Inflammatory macrophage treated with lipopolysaccharide for 4 hours (primary cell): ENCODE measurements around the gene KCNQ1.
"Not testable (repeated sequence)": the region's sequence is repeated elsewhere in the genome, so short reads cannot be mapped to it uniquely, and the experiment has no call there.

Experiments
- DNase-seq: peaks from one replicate; pipeline ENCODE4 v3.0.0-alpha.2; 2020

Gene KCNQ1

DNA sequence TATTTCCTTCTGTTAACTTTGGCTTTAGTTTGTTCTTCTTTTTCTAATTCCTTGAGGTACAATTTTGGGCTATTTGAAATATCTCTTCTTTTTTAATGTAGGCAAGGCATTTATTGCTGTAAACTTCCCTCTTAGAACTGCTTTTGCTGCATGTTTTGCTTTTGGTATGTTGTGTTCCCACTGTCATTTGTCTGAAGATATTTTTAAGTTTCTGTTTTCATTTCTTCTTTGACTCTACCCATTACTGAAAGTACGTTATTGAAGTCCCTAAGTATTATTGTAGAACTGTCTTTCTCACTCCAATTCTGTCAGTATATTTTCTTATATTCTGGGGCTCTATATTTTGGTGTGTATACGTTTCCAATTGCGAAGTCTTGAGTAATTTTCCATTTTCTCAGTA lies 177.1 kb downstream of the KCNQ1 start:
- peak; percentile 76 for DNase-seq

DNA sequence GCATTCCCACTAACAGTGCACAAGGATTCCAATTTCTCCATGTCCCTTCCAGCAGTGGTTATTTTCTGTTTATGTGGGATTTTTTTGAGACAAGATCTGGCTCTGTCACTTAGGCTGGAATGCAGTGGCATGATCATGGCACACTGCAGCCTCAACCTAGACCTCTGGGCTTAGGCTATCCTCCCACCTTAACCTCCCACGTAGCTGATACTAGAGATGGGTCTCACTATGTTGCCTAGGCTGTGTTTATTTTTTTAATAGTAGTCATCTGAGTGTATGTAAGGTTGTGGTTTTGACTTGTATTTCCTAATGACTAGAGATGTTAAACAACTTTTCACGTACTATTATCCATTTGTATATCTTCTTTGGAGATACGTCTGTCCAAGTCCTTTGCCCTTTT lies 180.4 kb downstream of the KCNQ1 start:
- DNase-seq = no peak

DNA sequence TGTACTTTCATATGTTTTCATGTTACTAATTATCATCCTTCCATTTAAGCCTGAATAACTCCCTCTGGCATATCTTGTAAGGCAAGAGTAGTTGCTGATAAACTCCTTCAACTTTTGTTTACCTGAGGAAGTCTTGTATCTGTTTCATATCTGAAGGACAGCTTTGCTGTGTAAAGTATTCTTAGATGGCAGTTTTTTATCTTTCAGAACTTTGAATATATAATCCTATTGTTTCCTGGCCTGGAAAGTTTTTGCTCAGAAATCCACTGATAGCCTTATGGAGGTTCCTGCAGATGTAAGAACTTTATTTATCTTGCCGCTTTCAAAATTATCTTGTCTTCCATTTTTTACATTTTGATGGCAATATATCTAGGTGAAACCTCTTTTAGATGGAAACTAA lies 185.9 kb downstream of the KCNQ1 start:
- DNase-seq = no peak

DNA sequence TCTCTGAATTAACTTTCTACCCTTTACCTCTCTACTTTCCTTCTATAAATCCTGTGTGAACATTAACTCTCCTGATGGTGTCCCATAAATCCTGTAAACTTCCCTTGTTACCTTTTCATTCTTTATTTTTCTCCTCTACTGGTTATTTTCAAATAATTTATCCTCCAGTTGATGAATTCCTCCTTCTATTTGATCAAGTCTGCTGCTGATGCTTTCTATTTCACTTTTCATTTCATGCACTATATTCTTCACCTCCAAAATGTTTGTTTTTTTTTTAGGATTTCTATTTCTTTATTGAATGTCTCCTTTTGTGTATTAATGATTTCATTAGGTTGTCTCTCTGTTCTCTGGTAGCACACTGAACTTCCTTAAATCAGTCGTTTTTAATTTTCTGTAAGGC lies 186.4 kb downstream of the KCNQ1 start:
- DNase-seq = no peak

DNA sequence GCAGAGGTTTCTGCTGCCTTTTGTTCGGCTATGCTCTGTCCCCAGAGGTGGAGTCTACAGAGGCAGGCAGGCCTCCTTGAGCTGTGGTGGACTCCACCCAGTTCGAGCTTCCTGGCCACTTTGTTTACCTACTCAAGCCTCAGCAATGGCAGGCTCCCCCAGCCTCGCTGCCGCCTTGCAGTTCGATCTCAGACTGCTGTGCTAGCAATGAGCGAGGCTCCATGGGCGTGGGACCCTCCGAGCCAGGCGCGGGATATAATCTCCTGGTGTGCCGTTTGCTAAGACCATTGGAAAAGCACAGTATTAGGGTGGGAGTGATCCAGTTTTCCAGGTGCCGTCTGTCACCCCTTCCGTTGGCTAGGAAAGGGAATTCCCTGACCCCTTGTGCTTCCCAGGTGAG lies 195.0 kb downstream of the KCNQ1 start:
- not testable (repeated sequence) for DNase-seq

DNA sequence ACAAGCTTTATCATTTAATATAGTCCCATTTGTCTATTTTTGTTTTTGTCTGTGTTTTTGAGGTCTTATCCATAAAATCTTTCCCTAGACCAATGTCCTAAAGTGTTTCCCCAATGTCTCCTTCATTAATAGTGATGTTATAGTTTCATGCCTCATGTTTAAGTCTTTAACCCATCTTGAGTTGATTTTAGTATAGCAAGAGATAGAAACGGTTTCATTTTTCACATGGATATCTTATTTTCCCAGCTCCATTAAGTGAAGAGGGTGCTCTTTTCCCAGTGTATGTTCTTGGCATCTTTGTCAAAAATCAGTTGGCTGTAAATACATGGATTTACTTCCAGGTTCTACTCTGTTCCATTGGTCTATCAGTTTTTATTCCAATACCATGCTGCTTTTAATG lies 196.8 kb downstream of the KCNQ1 start:
- no peak for DNase-seq

DNA sequence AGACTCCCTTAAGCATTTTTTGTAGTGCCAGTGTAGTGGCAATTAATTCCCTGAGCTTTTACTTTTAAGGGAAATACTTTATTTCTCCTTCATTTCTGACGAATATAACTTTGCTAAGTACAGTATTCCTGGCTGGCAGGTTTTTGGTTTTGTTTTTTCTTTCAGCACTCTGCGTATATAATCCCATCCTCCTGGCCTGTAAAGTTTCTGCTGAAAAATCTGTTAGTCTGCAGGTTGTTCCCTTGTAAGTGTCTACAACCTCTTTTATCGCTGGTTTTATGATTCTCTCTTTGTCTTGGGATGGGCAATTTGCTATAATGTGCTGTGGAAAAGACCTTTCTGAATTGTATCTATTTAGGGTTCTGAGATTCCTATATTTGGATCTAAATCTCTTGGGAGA lies 198.9 kb downstream of the KCNQ1 start:
- DNase-seq = no peak

DNA sequence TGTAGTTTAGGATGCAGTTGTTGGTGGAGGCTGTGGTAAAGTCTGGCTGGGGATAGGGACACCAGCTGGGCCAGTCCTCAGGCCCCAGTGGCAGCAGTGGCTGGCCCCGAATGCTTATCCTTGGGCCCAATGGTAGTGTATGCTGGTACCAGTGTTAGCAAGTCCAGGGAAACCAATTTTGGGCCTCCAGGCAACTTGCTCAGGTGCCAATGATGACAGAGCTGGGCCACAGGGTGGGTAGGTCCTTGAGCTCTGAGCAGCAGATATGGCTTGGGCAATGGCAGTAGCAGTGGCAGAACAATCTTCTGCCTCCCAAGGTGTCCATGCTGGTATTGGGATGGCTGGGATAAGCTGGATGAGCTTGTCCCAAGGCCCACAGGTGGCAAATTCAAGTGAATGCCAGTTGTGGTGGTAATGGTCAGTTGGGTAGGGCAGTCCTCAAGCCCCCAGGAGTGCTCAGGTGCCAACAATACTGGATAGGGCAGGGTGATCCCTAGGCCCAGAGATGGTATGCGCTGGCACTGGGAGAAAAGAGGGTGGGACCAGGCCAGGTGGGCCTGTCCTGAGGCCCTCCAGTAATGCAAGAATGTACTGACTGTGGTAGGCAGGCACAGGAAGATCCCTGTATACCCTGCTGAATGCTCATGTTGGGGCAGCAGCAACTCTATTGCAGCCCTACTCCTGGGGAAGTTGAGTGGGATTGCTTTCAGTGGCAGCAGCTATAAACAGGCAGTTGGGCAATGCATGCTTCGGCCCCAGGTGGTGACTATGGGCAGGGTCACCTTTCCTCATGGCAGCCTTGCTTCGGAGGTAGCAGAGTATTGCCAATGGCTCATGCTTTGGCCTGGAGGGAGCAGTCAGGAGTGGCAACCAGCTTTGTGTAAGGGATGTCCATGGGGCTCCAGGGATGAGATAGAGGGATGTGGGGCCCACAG lies 200.3 kb downstream of the KCNQ1 start:
- no peak for DNase-seq

DNA sequence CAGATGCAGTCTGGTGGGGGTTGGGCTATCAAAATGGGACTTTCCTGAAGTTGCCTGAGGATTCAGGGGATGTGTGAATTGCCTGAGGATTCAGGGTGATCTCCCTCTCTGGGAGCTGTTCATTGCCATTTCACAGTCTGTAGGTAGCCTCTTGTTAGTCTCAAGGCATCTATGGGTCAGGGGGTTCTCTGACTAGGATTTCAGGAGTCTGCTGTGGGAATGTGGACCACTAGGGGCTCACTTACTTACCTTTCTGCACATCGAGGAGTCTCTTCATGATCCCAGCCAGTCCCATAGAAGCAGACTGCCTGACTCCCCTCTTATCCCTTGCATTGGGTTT lies 200.9 kb downstream of the KCNQ1 start:
- no peak for DNase-seq

DNA sequence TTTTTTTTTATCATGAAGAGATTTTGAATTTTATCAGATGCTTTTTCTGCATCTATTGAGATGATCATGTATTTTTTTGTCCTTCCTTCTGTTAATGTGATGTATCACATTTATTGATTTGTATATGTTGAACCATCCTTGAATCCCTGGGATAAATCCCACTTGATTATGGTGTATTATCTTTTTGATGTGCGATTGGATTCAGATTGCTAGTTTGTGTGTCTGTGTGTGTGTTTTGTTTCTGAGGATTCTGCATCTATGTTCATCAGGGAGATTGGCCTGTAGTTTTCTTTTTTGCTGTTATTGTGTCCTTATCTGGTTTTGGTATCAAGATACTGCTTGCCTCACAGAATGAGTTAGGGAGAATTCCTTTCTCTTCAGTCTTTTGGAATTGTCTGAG lies 202.4 kb downstream of the KCNQ1 start:
- no peak for DNase-seq

DNA sequence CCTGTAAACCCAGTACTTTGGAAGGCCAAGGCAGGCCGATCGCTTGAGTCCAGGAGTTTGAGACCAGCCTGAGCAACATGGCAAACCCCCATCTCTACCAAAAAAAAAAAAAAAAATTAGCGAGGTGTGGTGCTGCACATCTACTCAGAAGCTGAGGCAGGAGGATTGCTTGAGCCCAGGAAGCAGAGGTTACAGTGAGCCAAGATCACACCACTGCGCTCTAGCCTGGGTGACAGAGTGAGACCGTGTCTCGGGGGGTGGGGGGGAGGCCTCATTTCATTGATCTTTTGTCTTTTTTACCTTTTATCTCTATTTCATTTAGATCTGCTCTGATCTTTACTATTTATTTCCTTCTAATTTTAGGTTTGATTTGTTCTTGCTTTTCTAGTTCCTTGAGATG lies 203.1 kb downstream of the KCNQ1 start:
- no peak for DNase-seq

DNA sequence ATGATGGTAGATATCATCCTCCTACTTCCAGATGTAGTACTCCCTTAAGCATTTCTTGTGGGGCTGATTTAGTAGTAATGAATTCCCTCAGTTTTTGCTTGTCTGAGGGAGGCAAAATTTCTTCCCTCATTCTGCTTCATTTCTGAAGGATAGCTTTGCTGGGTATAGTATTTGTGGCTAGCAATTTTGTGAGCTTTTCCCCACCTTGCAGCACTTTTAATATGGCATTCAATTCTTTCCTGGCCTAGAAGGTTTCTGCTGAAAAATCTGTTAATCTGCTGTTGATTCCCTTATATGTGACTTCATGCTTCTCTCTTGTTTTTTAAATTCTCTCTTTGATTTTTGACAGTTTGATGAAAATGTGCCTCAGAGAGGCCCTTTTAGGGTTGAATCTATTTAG lies 204.6 kb downstream of the KCNQ1 start:
- DNase-seq = no peak

DNA sequence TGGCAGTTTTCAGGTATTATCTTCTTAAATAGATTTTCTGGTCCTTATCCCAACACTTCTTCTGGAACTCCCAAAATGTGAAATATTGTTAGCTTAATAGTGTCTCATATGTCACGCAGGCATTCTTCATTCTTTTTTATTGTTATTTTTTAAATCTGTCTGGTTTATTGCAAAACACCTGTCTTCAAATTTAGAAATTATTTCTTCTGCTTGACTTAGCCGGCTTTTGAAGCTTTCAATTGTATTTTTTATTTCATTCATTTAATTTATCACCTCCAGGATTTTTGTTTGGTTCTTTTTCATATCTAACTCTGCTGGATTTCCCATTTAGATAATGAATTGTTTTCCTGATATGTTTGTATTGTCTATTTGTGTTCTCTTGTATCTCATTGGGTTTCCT lies 205.0 kb downstream of the KCNQ1 start:
- DNase-seq = no peak

DNA sequence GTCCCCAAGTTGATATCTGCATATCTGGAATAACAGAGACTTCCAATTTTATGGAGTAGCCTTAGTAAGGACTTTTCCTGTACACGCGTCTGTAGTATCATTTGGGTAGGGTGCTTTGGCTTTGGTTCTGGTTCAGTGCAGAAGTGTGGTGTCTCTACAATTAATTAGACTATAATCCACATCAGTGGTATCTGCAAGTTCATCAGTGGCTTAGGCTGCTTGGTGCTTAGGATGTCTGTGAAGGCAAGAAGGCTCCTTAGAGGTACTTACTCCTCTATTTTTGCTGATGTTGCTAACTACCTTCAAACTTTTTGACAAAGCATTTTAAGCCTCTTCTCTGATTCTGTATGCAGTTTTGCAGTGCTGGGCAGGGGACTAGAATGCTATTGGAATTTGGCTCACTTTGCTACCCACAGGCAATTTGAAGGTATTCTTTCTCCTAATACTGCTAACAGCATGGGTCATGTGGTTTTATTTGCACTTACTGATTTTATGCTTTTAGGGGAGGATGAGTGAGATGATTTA lies 205.6 kb downstream of the KCNQ1 start:
- DNase-seq = no peak

DNA sequence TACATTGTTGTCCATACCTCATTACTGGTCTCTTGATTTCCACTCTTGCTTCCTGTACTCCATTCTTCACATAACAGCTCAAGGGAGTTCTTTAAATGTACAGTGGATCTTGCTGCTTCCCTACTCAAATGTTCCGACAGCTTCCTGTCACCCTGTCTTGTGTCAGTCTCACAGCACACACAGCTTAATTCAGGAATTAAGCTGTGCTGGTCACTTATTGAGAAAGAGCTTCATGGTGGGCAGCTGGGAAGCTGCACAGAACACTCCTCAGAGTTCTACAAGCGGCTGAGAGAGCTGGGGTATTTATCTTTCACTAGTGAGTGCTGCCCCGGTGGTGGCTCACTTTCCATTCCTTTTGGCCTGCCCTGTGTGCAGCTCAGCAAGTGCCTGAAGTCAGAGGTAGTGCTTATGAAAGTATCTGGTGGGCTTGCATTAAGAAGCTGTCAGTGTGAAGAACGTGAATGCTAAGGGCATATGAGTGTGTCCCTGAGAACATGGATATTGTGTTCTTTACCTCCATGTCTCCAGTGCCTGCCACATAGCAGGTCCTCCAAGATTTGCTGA lies 206.3 kb downstream of the KCNQ1 start:
- DNase-seq = no peak

DNA sequence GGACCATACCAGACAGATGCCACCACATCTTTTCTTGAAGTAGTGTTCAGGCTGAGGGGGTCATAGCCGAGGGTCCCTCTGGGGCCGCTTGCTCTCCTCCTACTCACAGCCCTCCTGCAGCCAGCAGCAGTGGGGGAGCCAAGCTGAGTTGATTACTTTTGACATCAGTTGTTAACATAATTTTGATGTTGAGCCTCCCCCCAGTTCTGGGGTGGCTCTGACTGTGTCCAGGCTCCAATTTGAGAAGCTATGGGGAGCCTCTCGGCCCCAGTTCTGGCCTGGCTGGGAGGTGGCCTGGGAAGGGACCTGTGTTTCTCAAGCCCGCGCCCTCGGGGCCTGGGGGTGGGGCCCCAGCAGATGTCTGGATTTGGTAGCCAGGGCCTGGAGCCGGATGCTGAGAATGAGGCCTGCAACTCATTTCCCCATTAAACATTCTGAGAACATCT lies 207.0 kb downstream of the KCNQ1 start:
- no peak for DNase-seq

DNA sequence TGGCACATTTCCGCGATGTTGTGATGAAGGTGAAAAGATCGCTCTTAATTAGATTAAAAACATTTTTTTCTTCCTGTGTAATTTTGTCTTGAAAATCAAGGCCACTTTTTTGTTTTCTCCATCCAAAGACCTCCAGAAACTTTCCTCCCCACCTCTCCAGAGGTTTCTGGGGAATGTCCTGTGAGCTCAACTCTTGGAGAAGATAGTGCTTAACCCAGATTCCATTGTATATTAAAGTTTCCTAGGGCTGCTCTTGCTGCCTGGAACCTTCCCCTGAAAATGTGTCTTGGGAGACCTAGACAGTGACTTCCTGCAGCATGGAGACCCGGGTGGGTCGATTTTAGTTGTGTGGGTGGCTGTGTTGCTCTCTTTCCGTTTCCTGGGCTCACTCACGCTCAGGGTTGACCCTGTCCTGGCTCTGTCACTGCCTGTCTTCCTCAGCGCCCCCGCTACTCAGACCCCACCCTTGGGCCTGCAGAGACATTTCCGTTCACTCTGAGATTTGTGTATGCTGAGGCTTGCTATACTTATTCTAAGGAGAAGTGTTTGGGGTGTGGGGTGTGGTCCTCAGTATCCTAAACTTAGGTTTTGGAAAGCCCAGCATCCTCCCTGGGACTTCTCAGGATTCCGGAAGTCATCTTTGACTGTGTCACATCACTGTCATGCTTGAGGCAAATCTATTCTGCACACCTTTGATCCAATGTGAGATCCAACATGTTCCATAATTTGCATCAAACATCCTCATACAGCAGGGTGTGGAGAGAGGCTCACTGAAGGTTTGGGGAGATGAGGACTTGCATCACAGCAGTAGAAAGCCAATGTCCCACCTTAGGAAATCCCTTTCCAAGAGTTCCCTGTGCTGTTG lies 207.8 kb downstream of the KCNQ1 start:
- no peak for DNase-seq

DNA sequence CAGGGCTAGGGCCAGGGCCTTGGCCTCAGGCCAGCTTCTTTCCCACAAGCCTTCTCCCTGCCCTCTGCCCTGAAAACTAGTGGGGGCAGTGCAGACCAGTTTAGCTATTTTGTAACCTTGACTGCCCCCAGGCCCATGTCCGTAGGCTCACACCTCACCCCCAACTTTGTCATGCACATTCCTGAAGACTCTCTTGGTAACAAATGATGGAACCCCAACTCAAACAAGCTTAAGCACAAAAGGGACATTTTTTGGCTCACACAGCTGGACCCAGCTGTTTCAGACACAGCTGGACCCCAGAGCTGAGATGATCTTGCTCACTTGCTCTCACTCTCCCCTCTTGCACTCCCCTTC lies 208.4 kb downstream of the KCNQ1 start:
- no peak for DNase-seq

DNA sequence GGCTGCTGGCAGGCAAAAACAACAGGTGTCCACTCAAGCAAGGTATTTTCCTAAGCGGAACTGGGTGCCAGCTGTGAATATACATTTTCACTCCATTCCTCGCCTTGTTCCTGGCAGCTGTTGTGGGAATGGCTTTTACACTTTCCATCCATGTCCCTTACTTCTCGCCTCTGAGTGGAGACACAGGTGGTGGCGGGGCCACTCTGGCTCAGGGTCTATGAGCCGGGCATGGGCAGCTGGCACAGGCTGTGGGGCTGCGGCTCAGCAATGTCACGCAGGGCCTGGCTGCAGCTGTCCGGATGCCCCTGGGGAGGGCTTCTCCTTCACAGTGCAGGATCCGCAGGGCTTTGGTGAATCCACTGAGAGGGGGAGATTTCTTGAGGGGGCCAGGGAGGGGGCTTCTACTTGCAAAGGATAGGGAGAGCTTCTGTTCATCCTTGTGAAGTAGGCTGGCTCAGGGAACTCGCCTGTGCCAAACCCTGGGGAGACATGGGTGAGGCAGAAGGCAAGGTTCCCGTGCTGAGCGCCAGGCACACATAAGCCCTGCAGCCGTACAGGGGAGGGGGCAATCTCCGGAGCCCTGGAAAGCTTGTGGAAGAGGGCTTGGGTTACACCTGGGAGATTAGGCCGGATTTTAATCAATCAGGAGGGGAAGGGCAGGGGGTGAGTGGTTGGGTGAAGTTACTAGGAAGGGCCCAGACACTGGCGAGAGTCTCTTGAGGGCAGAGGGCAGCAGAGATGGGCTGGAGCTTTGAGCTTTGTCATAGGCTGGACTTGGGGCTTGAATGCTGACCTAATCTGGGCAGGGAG lies 209.3 kb downstream of the KCNQ1 start:
- peak; percentile 24 for DNase-seq

DNA sequence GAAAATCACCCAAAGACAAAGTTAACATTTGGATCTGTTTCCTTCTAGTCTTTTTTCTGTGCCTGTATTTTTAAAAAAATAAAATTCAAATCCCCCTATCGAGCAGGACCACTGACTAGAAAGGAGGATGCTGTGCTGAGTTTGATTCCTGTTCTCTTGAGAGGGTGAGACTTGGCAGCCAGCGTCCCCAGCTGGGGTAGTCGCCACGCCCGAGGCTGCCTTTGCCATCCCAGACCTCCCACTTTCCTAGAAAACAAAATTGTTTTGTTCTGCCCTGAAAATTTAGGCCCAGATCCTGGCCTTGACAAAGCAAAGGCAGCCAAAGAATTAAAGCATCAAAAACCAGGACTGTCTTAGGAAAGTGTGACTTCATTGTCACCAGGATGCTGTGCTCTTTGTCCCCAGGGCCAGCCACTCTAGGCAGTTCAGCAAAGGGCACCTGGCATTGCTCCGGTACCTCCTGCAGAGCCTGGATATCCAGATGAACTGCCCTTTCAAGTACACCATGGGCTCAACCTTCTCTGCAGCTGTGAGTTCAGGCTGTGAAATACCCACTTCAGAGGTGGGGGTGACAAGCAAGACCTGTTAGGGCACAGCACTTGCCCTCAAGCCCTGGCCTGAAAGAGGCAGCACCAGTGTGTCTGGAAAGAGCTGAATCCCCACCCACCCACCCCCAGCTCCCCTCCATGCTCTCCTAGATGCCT lies 210.4 kb downstream of the KCNQ1 start:
- no peak for DNase-seq

DNA sequence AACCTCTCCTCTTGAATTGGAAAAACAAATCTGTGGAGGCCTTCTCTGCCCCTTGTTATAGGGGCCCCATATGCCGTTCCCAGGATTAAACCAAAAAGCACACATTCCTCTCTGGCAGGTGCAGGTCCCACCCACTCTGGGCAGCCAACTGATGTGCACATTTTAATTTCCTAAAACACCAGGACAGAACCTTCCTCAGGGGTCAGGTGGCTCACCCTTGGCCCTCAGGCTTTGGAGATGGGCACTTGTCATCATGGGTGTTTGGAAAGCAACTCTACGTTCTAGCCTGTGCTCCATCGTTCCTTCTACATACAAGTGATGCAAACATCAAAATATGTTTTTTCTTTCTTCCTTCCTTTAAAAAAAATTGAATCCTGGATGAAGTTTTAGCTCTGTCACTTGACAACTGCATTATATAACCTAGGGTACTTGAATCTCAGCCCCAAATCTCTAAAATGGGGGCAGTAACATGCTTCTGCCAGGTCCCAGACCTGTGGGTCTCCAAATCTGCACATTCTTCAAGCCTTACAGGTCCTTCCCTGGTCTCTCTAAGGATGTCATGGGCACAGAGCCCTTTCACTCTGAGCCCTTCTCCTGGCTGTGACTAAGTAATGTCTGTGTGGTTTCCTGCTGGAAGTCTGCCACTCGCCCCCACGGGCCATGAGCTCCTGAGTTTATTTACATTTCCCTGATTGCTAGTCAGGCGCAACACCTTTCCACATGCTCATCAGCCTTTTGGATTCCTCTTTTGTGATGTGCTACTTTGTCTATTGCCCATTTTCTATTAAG lies 211.2 kb downstream of the KCNQ1 start:
- no peak for DNase-seq
